Prostate gland (tissue), 2 donors: ENCODE measurements around the gene APOA1. TPM values are rescaled to one million over a fixed set of nuclear protein-coding genes. Genes with fewer than 3 reads are reported as not detected.

ENCODE experiments used
- DNase-seq: peaks from one replicate; pipeline ENCODE4 v3.0.0-alpha.2; 2019; ENCODE audit warnings: low spot score
- H3K27ac ChIP-seq, 2 donors: fragments of 200-600 bp; sonication (generic); 2 replicates each; pipeline ENCODE4 v1.5.1; 2017 to 2019
- H3K27me3 ChIP-seq: fragments of 200-600 bp; sonication (generic); replicated peaks from 2 replicates; pipeline ENCODE4 v1.5.1; 2019; ENCODE audit not compliant: insufficient read depth
- H3K36me3 ChIP-seq, 2 donors: fragments of 200-600 bp; sonication (generic); 1 replicate in 1 of 2; 2 replicates in 1 of 2; pipeline versions ENCODE4 v1.5.1 to v1.8.1; 2017 to 2019
- H3K4me1 ChIP-seq: fragments of 200-600 bp; sonication (generic); replicated peaks from 2 replicates; pipeline ENCODE4 v1.5.1; 2019
- H3K4me3 ChIP-seq, 2 donors: fragments of 200-600 bp; sonication (generic); 2 replicates each; pipeline ENCODE4 v1.5.1; 2017 to 2019
- H3K9me3 ChIP-seq: fragments of 200-600 bp; sonication (generic); 2 replicates; pipeline ENCODE4 v1.5.1; 2017
- POLR2A ChIP-seq: fragments of 450-650 bp; IDR thresholded peaks from one replicate; pipeline ENCODE4 v1.6.1; 2016; ENCODE audit warnings: antibody characterized with exemption, mild to moderate bottlenecking
- POLR2AphosphoS5 ChIP-seq: sonication (generic); formaldehyde crosslinking; IDR thresholded peaks from one replicate; pipeline ENCODE4 v1.6.1; 2017; ENCODE audit warnings: antibody characterized with exemption
- WGBS: methylation state at CpG from one replicate; pipeline ENCODE4 v1.1.5; 2018; 5-methylcytosine and 5-hydroxymethylcytosine counted together
- intact Hi-C: fragments of 100-400 bp; cut with DNase I; formaldehyde crosslinking; loops from one replicate; pipeline ENCODE4 v1.14.2; 2022
- total RNA-seq, 2 donors: library from RNA; depleted of rRNA; stranded (reverse); fragments of >200 nt; gene quantifications; one replicate each; pipeline ENCODE4 v1.1.0, GENCODE V29; 2016
- TF ChIP-seq, protein P1 (sequence below), 4 experiments: fragments of 200-600 bp in 2 of 4; fragments of 450-650 bp in 2 of 4; sonication (generic) in 2 of 4; IDR thresholded peaks; 1 replicate in 3 of 4; 2 replicates in 1 of 4; pipeline ENCODE4 v1.5.1; 2016 to 2019; ENCODE audit warnings: antibody characterized with exemption in 4 of 4, mild to moderate bottlenecking in 2 of 4, moderate library complexity in 2 of 4

Gene APOA1
- total RNA-seq, 2 donors from 2014 or later, result 2,058 TPM; not detected in 1

DNA sequence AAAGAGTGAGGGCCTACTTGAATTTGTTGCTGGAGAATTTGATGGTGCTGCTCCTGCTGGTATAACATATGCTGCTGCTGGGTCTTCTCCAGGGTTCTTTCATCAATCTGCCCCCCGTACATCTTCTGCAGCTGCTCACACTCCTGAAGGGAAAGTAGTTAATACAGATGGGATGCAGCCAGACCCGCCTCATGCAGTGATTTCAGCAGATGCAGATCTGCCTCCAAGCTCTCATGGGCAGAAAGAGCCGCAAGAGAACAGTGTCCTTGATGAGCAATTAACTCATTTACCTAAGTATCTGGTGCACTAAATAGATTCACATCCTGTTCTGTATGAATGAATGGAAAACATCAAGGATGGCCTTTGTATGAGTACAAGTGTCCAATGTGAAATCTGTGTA is 24.8 kb upstream of the APOA1 start:
- no peak overlapping the region for H3K4me3 ChIP-seq
- intact Hi-C loops, result no loop called here
- TF ChIP-seq, protein P1, sequence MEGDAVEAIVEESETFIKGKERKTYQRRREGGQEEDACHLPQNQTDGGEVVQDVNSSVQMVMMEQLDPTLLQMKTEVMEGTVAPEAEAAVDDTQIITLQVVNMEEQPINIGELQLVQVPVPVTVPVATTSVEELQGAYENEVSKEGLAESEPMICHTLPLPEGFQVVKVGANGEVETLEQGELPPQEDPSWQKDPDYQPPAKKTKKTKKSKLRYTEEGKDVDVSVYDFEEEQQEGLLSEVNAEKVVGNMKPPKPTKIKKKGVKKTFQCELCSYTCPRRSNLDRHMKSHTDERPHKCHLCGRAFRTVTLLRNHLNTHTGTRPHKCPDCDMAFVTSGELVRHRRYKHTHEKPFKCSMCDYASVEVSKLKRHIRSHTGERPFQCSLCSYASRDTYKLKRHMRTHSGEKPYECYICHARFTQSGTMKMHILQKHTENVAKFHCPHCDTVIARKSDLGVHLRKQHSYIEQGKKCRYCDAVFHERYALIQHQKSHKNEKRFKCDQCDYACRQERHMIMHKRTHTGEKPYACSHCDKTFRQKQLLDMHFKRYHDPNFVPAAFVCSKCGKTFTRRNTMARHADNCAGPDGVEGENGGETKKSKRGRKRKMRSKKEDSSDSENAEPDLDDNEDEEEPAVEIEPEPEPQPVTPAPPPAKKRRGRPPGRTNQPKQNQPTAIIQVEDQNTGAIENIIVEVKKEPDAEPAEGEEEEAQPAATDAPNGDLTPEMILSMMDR (IDR thresholded peaks at IDR 0.05), result no peak
- no peak for TF ChIP-seq POLR2AphosphoS5
- no peak for TF ChIP-seq POLR2A
- no peaks in the 10 kb centered on the region for H3K9me3 ChIP-seq
- WGBS, result 92% methylated on average over 3 of the region's 3 CpGs
- no peak overlapping the region for H3K27ac ChIP-seq
- no peak for DNase-seq
- no peaks in the 10 kb centered on the region for H3K4me1 ChIP-seq
- no peaks in the 10 kb centered on the region for H3K27me3 ChIP-seq
- peaks cover 0 to 9% of the 10 kb centered on the region in 2 donors for H3K36me3 ChIP-seq

DNA sequence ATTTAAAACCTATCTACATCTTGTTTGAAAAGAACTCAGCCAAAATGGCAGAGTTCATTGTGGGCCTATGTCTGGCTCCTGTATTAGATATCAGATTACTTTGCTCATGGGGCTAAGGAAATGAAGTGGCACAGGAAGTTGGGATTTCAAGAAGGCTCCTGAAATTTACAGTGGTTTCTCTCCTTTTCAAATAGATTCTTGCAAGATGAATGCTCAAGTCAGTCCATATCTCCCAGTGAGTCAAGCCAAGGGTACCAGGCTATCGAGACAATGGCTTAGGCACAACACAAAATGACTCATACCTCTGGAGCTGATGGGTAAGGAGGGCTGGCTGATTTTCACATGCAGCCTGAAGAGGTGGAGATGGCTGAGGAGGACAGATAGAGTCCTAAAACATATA is 24.1 kb upstream of the APOA1 start:
- peaks cover 0 to 7% of the 10 kb centered on the region in 2 donors for H3K36me3 ChIP-seq
- TF ChIP-seq POLR2AphosphoS5, result no peak
- TF ChIP-seq, protein P1 (IDR thresholded peaks at IDR 0.05), result no peak
- TF ChIP-seq POLR2A, result no peak
- H3K27me3 ChIP-seq, result no peaks in the 10 kb centered on the region
- no peak overlapping the region for H3K4me3 ChIP-seq
- DNase-seq, result no peak
- H3K9me3 ChIP-seq, result no peaks in the 10 kb centered on the region
- 91% methylated on average over 1 of the region's 1 CpG for WGBS
- no peak overlapping the region for H3K27ac ChIP-seq
- no peaks in the 10 kb centered on the region for H3K4me1 ChIP-seq
- intact Hi-C loops, result no loop called here

DNA sequence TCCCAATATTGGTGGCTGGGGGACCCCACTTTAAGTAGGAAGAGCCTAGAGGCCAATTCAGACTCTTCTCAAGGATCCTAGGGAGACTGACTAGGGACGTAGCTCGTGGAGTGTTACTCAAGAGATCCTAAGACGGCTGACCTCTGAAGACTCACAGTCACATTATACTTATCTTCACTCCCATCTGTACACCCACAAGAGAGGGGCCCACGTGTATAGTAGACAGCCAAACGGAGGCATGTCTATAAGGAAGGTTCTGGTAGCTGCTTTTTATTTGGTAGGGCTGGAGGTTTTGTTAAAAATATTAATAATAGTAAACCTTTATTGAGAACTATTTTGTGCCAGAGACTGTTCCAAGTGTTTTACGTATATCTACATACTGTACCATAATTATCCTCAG is 22.9 kb upstream of the APOA1 start:
- Histone ChIP-seq H3K27me3 (no peaks in the 10 kb centered on the region), H3K4me3 (no peak overlapping the region), H3K36me3 (peaks cover 0 to 7% of the 10 kb centered on the region in 2 donors), H3K4me1 (no peaks in the 10 kb centered on the region), H3K27ac (no peak overlapping the region), H3K9me3 (no peaks in the 10 kb centered on the region)
- intact Hi-C loops, result no loop called here
- TF ChIP-seq, protein P1 (IDR thresholded peaks at IDR 0.05), result no peak
- no peak for TF ChIP-seq POLR2A
- TF ChIP-seq POLR2AphosphoS5, result no peak
- DNase-seq, result no peak
- 81% methylated on average over 6 of the region's 6 CpGs for WGBS

DNA sequence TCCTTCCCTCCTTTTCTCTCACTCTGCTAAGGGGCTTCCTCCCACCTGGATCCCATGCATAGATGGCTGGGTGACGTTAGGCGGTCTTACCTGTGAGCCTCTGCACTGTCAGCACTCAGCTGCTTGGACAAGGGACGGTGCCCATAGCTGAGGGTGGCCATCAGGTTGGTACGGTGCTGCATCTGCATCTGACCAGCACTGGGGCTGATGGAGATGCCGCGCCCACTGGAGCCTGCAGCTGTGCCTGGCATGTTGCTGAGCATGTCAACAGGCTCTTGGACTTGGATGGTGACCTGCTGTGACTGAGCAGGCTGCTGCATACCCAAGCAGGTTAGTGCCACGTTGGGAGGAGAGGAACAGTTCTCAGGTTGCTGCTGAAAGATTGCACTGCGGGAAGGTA is 21.8 kb upstream of the APOA1 start:
- no peaks in the 10 kb centered on the region for H3K9me3 ChIP-seq
- peaks cover 0 to 7% of the 10 kb centered on the region in 2 donors for H3K36me3 ChIP-seq
- TF ChIP-seq POLR2A (no peak), POLR2AphosphoS5 (no peak)
- TF ChIP-seq, protein P1 (IDR thresholded peaks at IDR 0.05), result no peak
- WGBS, result 95% methylated on average over 8 of the region's 8 CpGs
- DNase-seq, result no peak
- intact Hi-C loops, result no loop called here
- H3K4me3 ChIP-seq, result no peak overlapping the region
- H3K27me3 ChIP-seq, result no peaks in the 10 kb centered on the region
- no peaks in the 10 kb centered on the region for H3K4me1 ChIP-seq
- H3K27ac ChIP-seq, result no peak overlapping the region

DNA sequence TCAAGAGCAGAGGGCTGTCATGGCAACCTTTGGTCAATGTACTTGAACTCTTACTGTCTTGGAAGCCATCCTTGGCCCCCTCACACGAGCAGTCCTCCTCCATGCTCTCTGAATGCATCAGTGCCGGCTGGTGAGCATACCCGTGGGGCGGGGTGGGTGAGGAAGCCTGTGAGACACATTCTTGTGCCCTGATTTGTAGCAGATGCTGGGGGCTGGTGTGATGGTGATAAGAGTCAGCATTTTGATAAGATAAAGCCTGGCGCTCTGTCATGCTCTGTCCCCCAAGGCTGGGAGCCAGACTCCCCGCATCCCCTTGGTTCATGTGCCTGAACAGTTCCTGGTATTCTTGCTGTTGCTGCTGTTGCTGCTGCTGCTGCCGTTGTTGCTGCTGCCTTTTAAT is 20.5 kb upstream of the APOA1 start:
- Histone ChIP-seq H3K4me3 (no peak overlapping the region), H3K9me3 (no peaks in the 10 kb centered on the region), H3K27ac (no peak overlapping the region), H3K27me3 (no peaks in the 10 kb centered on the region), H3K36me3 (peaks cover 0 to 7% of the 10 kb centered on the region in 2 donors), H3K4me1 (peaks cover 5% of the 10 kb centered on the region)
- no peak for DNase-seq
- intact Hi-C loops, result no loop called here
- 92% methylated on average over 7 of the region's 7 CpGs for WGBS
- TF ChIP-seq POLR2AphosphoS5 (no peak), POLR2A (no peak)
- TF ChIP-seq, protein P1 (IDR thresholded peaks at IDR 0.05), result no peak
